GM21529 (cell line): ENCODE data around the gene SPOCK1.

Experiments
- ATAC-seq: cut with Tn5 transposase; IDR thresholded peaks from one replicate; pipeline ENCODE4 v1.9.1; 2021; ENCODE audit not compliant: unreplicated experiment

SPOCK1 gene

DNA sequence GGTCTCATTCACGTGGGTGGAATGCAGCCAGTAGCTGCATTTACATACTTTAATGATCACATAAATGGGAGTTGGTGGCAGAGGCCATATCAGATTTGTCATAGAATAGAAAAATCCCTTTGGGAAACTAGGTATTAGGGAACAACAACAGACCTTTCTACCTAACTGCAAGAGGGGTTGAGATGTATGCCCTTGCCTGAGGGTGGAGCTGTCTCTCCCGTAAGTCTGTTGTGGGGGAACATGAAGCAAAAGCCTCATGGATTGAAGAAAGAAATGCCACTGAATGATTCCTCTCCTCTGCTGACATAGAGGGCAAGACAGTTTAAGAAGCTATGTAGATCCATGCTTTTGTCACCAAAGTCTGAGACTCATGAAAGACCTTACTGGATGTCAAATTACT, 461.3 kb downstream of the SPOCK1 start:
- no peak for ATAC-seq

DNA sequence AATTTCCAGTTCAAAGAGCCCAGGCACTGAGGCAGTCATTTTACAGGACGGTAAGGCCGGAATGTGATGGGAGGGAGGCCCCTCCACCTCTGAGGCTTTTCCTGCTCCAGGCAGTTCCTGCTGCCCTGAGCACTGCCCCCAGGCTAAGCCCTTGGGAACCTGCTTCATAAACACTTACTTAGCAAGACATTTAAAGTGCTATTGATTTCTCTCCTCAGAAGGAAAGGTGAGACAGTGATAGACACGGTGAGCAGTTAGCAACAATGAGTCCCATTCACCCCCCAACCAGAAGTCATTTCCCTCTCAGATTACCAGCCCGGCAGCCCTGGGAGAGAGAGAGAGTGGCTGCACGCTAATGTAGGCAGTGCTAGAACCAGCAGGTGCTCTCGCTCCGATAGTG, 462.5 kb downstream of the SPOCK1 start:
- ATAC-seq = no peak

DNA sequence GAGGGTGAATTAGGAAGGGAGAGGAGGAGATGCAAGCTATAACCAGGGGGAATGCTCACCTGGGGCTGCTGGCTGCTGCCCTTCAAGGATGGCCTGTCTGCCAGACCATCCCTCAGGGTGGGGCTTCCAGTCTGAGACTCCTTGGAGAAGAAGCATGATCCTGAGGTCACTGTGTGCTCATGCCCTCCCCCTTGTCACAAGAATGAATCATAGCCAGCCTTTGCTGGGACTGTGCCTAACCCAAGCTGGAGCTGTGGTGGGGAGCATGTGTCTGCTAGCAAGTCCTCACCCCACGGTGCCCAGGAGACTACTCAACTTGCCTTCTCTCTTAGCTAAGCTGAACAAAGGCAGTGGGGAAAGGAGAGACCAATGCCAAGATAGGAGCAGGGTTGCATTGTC, 463.6 kb downstream of the SPOCK1 start:
- ATAC-seq = no peak

DNA sequence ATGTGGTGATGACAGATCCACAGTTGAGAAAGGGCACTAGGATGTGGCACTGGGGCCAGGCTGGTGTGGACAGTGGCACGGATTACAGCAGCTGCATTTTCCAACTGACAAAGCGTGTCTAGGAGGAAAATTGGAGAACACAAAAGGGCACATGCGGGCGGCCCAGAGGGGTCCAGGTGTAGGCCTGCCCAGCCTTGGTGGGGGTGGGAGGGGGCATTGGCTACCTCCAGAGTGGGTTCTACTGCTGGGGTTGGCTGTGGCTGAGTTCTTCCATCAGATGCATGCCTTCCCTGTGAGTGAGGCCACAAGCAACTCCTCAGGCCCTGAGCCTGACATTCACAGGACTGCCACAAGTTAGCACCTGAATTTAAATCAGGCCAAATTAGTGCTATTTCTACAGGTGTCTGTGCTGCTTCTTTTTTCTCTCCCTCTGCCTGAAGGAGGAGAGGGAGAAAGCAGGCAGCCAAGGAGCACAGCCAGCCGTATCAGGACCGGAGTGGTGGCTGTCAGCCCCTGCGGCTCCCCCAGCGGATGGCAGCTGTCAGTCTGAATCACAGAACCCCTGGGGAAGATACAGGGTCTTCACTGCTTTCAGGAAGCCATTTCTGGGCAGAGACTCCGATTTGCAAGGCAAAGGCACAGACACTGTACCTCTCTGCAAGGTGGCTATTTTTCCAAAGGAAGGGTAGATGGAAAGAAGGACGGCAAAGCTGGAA, 464.2 kb downstream of the SPOCK1 start:
- ATAC-seq = no peak

DNA sequence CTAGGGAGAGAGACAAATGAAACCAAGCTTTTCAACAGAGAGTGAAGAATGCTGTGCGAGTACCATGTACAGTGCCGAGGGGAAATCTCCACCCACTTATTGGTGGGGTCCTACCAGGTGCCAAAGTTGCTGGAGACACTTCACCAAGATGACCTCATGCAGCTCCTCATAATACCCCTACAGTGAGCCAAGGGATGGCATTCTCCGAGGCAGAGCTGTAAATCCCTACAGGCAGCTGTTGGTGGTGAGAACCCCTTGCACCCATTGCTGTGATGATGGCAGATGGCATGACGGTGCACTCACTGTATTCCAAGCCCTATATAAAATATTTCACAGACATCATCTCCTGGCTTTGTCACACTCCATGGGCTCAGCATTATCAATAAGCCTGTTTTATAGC, 464.9 kb downstream of the SPOCK1 start:
- ATAC-seq = no peak

DNA sequence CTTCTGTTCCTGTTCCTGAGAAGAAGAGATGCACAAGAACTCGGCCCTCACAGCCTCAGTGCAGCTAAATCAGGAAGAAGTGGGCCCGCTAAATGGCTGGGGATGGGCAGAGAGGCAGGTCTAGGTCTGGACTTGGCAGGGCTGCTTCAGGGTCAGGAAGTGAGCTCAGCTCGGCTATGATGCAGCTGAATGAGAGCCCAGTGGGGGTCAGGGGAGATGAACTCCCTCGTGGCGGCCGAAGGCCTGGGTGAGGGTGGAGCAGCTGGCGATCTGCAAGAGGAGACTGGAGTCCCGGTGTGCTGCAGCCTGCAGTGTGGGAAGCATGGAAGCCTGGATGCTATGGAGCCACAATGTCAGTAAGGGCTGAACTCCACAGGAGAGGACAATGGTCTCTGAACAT, 466.2 kb downstream of the SPOCK1 start:
- no peak for ATAC-seq

DNA sequence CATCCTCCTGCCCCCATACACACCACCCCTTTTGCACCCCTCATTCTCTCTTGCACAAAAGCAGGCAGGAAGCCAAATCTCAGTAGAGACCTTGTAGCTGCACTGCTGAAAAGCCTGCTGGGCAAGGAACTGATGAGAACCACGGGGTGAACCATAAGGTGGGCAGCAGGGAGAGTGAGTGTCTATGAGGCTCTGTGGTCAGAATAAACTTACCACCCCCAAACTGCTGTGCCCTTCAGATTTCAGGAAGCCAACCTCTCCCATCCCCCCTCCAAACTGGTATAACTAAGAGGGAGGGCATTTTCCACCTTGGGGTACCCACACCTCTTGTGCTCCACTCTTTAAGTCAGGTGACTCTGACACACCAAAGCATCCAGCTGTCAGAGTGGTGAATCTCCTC, 471.4 kb downstream of the SPOCK1 start:
- no peak for ATAC-seq

DNA sequence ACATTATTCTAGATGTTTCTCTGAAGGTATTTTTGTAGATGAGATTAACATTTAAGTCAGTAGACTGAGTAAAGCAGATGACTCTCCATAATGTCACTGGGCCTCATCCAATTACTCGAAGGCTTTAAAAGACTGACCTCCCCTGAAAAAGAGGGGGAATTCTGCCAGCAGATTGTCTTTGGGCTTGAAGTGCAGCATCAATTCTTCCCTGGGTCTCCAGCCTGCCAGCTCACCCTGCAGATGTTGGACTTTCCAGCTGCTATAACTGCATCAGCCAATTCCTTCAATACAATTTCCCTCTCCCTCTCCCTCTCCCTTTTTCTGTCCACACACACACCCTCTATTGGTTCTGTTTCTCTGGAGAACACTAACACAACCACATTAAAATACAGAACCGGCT, 472.8 kb downstream of the SPOCK1 start:
- ATAC-seq = no peak

DNA sequence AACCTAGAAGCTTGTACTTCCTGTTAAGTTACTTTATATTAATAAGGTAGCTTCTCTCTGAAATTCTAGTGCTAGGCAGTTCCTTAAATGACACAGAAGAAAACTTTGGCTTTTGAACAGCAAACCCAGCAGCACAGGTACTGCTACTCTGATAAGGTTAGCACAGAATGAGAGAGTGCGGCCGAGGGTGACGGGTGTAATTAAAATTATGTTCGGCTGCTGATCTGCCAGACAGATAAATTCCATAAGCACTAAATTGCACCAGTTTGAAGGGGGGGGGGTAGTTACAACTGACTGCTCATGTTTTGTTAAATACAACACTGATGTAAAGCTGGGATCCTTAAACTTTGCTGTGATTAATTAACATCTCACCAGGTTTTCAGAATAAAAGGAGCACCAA, 475.1 kb downstream of the SPOCK1 start:
- ATAC-seq = no peak

DNA sequence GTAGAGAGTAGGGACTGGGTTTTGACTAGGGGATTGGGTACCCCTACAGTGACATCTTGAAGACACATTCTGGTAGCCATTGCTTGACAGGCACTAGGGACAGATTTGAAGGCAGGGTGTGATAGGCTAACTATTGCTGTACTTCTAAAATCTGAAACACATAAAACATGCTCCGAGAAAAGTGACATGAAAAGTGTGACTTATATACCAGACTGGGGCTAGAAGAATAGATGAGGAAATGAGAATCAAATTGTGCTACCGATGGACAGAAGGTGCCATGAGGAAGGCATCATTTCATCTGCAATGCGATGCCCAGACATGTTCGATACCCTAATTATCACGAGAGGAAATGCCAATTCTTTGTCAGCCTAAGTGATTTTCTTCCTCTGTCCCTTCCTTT, 475.8 kb downstream of the SPOCK1 start:
- no peak for ATAC-seq

DNA sequence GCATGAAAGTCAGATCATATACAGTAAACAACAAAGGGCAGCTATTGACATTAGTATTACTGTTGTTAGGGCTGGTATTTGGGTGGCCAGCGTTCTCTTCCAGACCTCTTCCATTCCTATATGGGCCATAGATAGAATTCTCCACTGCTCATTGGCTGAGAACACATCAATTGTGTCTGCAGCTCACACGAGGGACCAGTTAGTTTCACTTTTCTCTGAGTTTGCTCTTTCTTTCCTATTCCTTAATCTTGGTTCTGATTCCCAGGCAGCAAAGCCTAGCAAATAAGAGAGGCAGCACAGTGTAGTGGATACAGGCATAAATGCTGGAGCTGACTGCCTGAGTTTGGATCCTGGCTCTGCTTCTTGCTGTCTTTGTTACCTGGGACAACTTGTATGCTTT, 476.4 kb downstream of the SPOCK1 start:
- no peak for ATAC-seq

DNA sequence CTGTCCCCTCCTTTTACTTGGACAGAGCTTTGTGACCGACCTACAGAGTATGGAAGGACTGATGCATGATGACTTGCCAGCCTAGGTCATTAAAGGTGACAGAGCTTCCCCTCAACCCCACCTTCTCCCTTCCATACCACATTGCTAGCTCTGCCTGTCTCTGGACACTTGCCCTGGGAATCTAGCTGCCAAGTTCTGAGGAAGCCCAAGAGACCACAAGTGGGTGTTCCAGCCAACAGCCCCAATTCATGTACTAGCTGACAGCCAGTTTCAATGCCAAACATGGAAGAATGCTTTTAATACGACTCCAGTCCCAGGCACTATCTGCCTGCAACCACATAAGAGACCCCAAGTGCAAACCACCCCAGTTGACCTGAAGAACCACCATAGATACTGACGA, 477.1 kb downstream of the SPOCK1 start:
- no peak for ATAC-seq

DNA sequence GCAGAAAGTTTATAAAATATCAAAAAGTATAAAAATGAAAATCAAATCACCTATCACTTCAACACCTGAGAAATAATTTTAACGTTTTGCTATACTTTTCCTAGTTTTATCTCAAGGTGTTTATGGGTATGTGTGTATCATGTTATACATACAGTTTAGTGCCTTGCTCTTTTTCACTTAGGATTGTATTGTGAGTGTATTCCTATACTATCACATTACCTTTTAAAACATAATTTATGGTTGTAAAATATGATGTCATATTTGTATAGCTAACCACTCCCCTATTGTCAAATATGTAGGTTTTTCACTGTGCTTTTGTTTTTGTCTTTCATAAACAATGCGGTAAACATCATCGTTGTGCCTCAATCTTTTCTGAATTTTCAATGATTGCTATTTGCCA, 479.9 kb downstream of the SPOCK1 start:
- ATAC-seq = no peak

DNA sequence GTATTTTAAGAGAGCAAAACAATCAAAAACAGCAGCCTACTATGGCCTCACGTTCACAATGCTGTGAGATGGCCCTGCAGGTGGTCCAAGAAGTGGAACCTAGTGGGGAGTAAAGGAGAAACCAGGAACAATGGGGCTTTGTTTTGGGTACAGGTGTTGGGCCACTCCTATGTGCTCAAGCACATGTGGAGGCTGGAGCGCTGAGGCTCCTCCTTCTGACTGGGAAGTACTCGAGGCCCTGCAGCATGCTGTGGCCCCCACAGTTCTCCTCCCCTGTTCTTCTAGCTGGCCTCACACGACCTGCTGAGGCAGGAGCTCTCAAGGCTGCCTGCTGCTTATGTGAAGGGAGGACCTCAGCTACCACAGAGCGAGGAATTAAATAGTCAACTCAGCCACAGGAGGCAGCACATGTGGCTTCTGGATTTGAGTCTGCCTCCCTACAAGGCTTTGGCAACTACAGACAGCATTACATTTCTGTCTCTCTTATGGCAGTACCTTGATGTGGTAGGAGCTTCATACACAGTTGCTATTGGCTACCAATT, 482.3 kb downstream of the SPOCK1 start:
- no peak for ATAC-seq

DNA sequence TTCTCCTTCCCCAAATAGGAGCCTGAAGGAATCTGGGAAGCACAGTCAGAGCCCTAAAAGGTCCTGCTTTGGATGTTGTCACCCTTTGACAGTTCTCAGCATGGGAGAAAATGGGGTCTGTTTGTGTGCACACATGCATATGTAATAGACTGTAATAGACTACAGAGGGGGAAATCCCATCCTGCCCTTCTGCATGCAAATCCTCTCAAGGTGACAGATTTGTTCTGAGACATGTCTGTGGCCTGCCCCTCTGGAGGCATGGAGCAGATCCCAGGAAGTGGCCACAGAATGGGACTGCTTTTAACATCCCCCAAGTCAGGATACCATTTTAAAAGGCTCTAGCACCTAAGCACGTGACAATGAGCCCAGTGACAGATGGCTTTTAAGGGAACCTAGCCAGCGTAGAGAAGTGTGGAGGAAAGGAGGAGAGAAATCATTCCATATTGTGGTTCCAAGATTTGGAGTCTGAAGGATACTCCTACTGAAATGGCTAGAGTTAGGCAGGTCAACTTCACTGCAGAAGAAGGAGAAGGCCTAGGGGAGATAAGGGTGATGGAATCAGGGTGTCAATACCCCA, 483.5 kb downstream of the SPOCK1 start:
- ATAC-seq = no peak

DNA sequence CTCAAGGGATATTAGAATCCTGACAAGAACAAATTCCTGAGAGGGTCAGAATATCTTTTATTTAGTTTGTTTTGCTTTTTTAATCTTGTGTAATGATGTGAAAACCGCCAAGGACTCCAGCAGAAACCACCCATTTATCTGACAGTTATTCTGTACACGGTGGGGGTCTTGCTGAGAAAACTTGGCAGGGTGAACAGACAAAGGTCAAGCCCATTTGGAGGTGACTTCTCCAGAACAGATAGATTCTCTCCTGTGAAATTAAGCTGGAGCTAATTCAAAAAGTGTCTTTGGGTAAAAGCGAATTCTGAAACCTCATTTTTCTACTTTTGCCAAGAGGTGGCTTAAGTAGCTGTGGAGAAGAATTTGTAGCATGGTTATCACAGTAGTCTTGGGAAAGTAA, 484.4 kb downstream of the SPOCK1 start:
- no peak for ATAC-seq

DNA sequence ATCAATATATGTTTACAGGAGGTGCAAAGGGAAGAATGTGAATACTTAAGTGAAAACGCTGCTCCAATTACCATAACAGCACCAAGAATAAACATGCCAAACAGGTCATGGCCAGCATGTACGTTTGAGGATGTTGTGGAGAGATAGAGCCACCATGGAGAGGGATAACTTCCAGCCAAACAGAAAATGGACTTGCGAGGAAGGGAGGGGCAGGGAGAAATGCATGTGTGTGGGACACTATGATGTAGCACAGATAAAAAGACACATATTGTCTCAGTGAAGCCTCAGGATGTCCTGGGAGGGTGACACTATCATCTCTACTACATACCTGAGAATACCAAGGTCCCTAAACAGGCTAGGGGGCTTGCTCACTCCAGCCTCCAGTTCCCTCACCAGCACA, 488.9 kb downstream of the SPOCK1 start:
- no peak for ATAC-seq

DNA sequence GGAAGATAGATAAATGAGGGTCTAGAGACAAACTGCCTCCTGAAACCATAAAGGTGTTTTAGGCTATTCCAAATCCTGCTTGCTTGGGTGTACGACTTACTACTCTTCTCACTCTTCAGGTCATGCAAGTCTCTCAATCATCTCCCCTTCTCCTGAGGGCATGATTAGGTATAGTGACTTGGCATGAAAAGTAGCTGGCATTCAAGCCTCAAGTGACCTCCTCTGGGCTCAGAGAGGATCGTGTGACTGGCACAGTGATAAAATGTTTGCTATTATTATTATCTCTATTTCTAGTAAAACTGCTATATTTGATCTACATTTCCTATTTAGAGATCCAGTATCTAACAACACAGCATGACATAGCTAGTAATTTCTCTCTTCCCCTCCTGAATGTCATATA, 494.8 kb downstream of the SPOCK1 start:
- ATAC-seq = no peak

DNA sequence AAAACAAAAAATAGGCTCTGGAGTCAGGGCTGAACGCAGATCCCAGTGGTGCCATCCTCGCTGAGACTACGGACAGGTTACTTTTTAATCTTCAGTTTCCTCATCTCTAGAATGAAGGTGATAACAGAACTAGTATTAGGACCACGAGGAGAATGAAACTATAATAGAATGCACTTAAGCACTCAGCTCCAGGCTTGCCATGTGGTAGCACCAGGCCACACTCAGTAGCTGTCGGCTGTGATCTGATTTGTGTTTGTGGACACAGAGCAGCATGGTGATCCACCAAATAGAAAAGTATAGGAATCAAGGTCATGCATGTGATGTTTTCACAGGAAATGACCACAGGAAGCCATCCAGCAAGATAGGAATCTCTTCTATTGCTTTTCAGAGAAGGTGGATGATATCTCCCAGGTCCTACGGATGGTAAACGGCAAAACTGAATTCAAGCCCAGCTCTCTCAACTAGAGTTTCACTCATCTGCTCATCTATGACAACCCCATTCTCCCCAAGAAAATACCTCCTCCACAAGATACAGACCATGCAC, 498.0 kb downstream of the SPOCK1 start:
- ATAC-seq = no peak

DNA sequence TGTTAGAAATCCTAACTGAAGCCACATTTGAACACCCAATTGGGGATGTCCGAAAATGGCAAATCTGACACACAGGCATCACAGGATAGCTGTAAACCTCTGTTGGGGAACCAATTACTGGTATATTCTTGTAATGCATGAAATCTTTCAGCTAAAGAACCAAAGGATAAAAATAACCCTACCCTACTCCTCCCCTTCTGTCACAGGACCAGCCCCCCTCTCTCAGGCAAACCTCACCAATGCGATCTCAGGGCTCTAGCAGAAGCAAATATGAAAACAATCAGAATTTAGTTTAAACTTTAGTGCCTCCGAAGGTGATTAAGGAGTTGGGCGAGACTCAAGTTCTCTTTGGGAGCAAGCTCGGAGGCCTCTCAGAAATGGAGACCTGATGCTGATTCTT, 499.3 kb downstream of the SPOCK1 start:
- no peak for ATAC-seq

DNA sequence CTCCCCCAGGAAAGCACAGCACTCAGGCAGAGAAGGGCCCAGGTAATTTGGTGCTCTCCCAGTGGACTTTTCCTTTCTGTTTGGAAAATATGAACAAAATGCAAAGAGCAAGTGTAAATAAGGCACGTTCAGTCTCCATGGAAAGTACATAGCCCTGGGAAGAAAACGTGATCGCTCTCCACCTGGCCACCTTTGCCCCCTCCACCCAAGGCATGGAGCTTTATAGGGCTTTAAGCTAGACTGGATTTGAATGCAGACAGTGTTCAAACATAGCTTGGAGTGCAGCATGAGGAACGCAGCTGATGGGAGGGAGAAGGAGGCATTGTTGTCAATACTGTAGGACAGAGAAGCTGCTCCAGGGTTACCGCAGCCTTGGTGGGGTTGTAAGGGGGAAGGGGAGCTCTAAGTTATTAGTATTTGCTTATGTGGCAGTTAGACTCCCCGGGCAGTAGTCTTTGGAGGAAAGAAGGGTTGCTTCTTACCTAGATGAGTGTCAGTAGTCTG, 500.2 kb downstream of the SPOCK1 start:
- no peak for ATAC-seq

DNA sequence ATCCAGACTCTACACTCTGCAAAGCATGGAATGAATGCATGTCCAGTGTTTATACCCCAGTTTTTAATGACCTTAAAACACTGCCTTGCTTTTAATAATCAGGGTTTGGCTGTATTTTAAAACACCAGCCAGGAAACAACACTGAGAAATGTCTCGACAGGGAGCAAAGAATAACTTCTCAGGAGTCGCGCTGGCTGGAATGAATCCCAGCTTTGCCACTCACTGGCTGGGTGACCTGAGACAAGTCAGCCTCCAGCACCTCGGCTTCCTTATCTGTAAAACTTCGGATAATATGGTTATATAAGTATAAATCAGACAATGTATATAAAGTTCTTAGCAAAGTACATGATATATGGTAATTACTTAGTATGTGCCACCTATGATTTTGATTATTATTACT, 505.0 kb downstream of the SPOCK1 start:
- no peak for ATAC-seq
